CD4-positive, alpha-beta T cell treated with Interleukin-21 for 1 hour (primary cell): ENCODE data around the gene SLC25A13.

ENCODE experiments used
- DNase-seq: peaks from one replicate; pipeline ENCODE4 v3.0.0-alpha.2; 2020

Gene SLC25A13

GRCh38 chr7:96136600-96137239 is 185.2 kb downstream of the SLC25A13 start:
- DNase-seq, result no peak

GRCh38 chr7:96135241-96135640 is 186.7 kb downstream of the SLC25A13 start:
- no peak for DNase-seq

- no peak for DNase-seq
Measured at GRCh38 chr7:96131525-96131924, 190.4 kb downstream of the SLC25A13 start.

GRCh38 chr7:96127746-96128145 is 194.2 kb downstream of the SLC25A13 start:
- no peak for DNase-seq

- DNase-seq, result no peak
Measured at GRCh38 chr7:96126382-96126781, 195.5 kb downstream of the SLC25A13 start.

GRCh38 chr7:96122746-96123145 is 199.2 kb downstream of the SLC25A13 start:
- no peak for DNase-seq

GRCh38 chr7:96121752-96122151 is 200.1 kb downstream of the SLC25A13 start:
- DNase-seq, result no peak

- no peak for DNase-seq
Measured at GRCh38 chr7:96120445-96121225, 201.3 kb downstream of the SLC25A13 start.

GRCh38 chr7:96118449-96119001 is 203.4 kb downstream of the SLC25A13 start:
- no peak for DNase-seq

- DNase-seq, result no peak
Measured at GRCh38 chr7:96116173-96116572, 205.7 kb downstream of the SLC25A13 start.

- no peak for DNase-seq
Measured at GRCh38 chr7:96114190-96114589, 207.7 kb downstream of the SLC25A13 start.

GRCh38 chr7:96111405-96111804 is 210.5 kb downstream of the SLC25A13 start:
- DNase-seq, result no peak

- DNase-seq, result no peak
Measured at GRCh38 chr7:96104984-96105383, 216.9 kb downstream of the SLC25A13 start.

- DNase-seq, result no peak
Measured at GRCh38 chr7:96102096-96102811, 219.6 kb downstream of the SLC25A13 start.

GRCh38 chr7:96100737-96101136 is 221.2 kb downstream of the SLC25A13 start:
- no peak for DNase-seq

GRCh38 chr7:96097835-96098234 is 224.1 kb downstream of the SLC25A13 start:
- DNase-seq, result no peak

- no peak for DNase-seq
Measured at GRCh38 chr7:96093435-96093834, 228.5 kb downstream of the SLC25A13 start.

- DNase-seq, result no peak
Measured at GRCh38 chr7:96090756-96091155, 231.1 kb downstream of the SLC25A13 start.

- no peak for DNase-seq
Measured at GRCh38 chr7:96089511-96089910, 232.4 kb downstream of the SLC25A13 start.

GRCh38 chr7:96088579-96088978 is 233.3 kb downstream of the SLC25A13 start:
- DNase-seq, result no peak

- DNase-seq, result no peak
Measured at GRCh38 chr7:96085953-96086352, 235.9 kb downstream of the SLC25A13 start.

- DNase-seq, result no peak
Measured at GRCh38 chr7:96084881-96085553, 236.9 kb downstream of the SLC25A13 start.

GRCh38 chr7:96080027-96080426 is 241.9 kb downstream of the SLC25A13 start:
- DNase-seq, result no peak
